ENCODE measurements around the gene SIRT6.
"Not testable (repeated sequence)": the region's sequence is repeated elsewhere in the genome, so short reads cannot be mapped to it uniquely, and the experiment has no call there.

The SIRT6 gene

DNA sequence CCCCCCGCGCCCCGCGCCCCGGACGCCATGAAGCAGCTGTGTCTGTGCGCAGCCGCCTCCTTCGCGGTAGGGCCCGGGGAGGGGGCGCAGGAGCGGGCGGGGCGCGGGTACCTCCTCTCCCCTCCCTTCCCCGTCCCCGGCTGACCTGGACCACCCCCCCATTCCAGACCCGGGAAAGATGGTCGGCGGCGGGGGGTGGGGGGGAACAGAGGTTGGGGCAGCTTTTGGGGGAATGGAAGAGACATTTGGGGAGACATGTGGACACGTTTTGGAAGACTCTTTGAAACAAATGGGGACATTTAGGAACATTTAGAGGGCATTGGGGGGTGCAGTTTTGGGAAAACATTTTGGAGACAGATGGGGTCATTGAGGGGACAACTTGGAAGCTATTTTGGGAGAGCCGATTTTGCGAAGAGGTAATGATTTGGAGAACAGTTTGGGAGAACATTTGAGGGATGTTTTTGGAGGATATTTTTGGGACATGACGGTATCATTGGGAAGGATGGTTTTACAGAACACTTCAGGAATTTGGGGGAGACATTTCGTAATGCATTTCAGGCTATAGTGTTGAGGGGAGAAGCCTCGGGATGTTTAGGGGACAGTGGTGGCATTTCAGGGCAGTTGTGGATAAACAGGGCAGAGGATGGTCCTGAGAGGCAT is 16.2 kb upstream of the SIRT6 start:
- no peak overlapping the region for H3K4me3 ChIP-seq (ENCODE audit: extremely low read depth, insufficient read depth, low read length, poor library complexity, severe bottlenecking)
- WGBS, 2 experiments (ENCODE audit: insufficient coverage in 2 of 2) = 22 to 51% methylated on average over 6 to 13 of the region's 28 CpGs

DNA sequence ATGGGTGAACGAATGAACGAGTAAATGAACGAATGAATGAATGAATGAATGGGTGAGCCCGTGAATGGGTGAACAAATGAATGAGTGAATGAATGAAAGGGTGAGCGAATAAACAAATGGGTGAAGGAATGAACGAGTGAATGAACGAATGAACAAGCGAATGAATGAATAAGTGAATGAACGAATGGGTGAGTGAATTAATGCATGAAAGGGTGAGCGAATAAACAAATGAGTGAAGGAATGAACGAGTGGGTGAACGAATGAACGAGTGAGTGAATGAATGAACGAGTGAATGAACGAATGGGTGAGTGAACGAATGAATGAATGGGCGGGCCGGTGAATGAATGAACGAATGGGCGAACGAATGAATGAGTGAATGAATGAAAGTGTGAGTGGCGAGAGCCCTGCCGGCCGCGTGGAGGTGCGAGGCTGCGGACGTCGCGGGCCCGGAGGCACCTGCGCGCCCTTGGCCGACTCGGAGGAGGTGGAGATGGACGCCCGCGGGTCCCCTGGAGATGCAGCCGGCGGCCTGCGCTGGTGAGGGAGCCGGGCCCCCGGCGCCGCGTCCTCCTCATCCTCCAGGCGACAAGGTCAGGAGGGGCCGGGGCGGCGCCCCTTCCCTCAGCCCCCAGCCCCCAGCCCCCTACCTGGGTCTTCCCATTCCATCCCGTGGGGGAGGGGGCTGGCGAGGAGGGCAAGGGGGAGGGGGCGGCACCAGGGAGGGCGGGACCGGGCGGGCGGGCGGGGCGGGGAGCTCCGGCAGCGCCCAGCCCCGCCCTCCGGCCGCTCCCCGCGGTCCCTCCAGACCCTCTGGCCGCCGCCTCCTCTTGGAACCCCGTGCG is 15.5 kb upstream of the SIRT6 start:
- no peak overlapping the region for H3K27ac ChIP-seq (ENCODE audit: low read depth, low read length, severe bottlenecking)
- no peaks in the 10 kb centered on the region for H3K4me1 ChIP-seq (ENCODE audit: control insufficient read depth, insufficient read depth, low read length, poor library complexity, severe bottlenecking)
- H3K9me3 ChIP-seq (ENCODE audit: control insufficient read depth, low read length) = no peaks in the 10 kb centered on the region
- H3K36me3 ChIP-seq (ENCODE audit: control insufficient read depth, insufficient read depth, low read length) = no peaks in the 10 kb centered on the region
- peak overlapping the region; percentile 5 for H3K4me3 ChIP-seq (ENCODE audit: extremely low read depth, insufficient read depth, low read length, poor library complexity, severe bottlenecking)
- 24 to 26% methylated on average over 37 to 46 of the region's 70 CpGs for WGBS, 2 experiments (ENCODE audit: insufficient coverage in 2 of 2)

More for the DNA sequence above, 16.2 kb upstream of the SIRT6 start:
- H3K9me3 ChIP-seq (ENCODE audit: control insufficient read depth, low read length) = no peaks in the 10 kb centered on the region
- H3K27ac ChIP-seq (ENCODE audit: low read depth, low read length, severe bottlenecking) = no peak overlapping the region
- H3K36me3 ChIP-seq (ENCODE audit: control insufficient read depth, insufficient read depth, low read length) = no peaks in the 10 kb centered on the region
- H3K4me1 ChIP-seq (ENCODE audit: control insufficient read depth, insufficient read depth, low read length, poor library complexity, severe bottlenecking) = no peaks in the 10 kb centered on the region

DNA sequence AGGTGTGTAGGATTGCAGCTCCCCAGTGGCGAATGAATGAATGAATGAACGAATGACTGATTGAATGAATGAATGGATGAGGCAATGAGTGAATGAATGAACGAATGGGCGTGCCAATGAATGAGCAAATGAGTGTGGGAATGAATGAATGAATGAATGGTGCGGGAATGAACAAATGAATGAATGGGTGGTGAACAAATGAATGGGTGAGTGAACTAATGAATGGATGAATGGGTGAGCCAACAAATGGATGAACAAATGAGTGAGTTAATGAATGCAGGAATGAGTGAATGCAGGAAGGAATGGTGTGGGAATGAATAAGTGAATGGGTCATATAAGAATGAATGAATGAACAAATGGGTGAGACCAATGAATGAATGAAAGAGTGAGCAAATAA is 14.9 kb upstream of the SIRT6 start:
- 84 to 85% methylated on average over 5 of the region's 5 CpGs for WGBS, 2 experiments (ENCODE audit: insufficient coverage in 2 of 2)
- H3K9me3 ChIP-seq (ENCODE audit: control insufficient read depth, low read length) = no peaks in the 10 kb centered on the region
- no peak overlapping the region for H3K4me3 ChIP-seq (ENCODE audit: extremely low read depth, insufficient read depth, low read length, poor library complexity, severe bottlenecking)
- H3K36me3 ChIP-seq (ENCODE audit: control insufficient read depth, insufficient read depth, low read length) = no peaks in the 10 kb centered on the region
- no peaks in the 10 kb centered on the region for H3K4me1 ChIP-seq (ENCODE audit: control insufficient read depth, insufficient read depth, low read length, poor library complexity, severe bottlenecking)
- H3K27ac ChIP-seq (ENCODE audit: low read depth, low read length, severe bottlenecking) = no peak overlapping the region

DNA sequence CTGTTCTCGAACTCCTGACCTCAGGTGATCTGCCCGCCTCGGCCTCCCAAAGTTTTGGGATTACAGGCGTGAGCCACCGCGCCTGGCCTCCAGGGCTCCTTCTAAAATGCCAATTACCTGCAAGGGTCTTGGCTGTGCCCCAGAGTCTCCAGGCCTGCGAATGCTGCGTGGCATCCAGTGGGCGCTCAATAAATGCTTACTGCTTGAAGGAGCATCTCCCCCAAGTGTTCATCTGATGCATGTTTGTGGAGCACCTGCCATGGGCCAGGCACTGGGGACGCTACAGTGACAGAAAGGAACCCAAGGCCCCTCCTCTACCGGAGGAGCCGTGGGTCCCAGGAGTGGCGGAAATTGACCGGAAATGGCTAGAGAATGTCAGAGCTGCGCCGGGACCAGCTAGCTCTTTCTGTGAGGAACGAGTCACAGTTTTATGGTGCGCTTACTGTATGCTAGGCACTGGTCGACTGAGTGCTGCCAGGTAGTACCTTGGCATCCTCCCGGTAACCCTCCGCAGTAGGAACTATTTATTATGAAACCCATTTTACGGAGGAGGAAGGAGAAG is 14.3 kb upstream of the SIRT6 start:
- Histone ChIP-seq H3K4me3 (ENCODE audit: extremely low read depth, insufficient read depth, low read length, poor library complexity, severe bottlenecking) (no peak overlapping the region), H3K9me3 (ENCODE audit: control insufficient read depth, low read length) (no peaks in the 10 kb centered on the region), H3K27ac (ENCODE audit: low read depth, low read length, severe bottlenecking) (no peak overlapping the region), H3K36me3 (ENCODE audit: control insufficient read depth, insufficient read depth, low read length) (no peaks in the 10 kb centered on the region), H3K4me1 (ENCODE audit: control insufficient read depth, insufficient read depth, low read length, poor library complexity, severe bottlenecking) (no peaks in the 10 kb centered on the region)
- 83 to 86% methylated on average over 22 of the region's 22 CpGs for WGBS, 2 experiments (ENCODE audit: insufficient coverage in 2 of 2)

DNA sequence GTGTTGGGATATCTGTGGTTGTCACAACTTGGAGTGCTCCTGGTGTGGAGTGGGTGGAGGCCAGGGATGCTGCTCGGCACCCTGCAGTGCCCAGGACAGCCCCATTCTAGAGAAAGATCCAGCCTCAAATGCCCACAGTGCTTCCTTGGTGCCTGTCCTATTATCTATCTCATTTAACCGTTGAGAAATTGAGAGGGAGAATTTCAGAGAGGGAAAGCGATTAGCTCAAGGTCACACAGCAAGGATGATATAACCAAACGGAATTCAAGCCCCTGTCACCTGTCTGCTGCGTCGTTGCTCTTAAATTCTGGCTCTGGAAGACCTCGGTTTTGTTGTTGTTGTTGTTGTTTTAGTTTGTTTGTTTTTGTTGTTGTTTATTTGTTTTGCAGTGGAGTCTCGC is 13.6 kb upstream of the SIRT6 start:
- no peak overlapping the region for H3K4me3 ChIP-seq (ENCODE audit: extremely low read depth, insufficient read depth, low read length, poor library complexity, severe bottlenecking)
- no peaks in the 10 kb centered on the region for H3K9me3 ChIP-seq (ENCODE audit: control insufficient read depth, low read length)
- H3K36me3 ChIP-seq (ENCODE audit: control insufficient read depth, insufficient read depth, low read length) = no peaks in the 10 kb centered on the region
- H3K27ac ChIP-seq (ENCODE audit: low read depth, low read length, severe bottlenecking) = no peak overlapping the region
- no peaks in the 10 kb centered on the region for H3K4me1 ChIP-seq (ENCODE audit: control insufficient read depth, insufficient read depth, low read length, poor library complexity, severe bottlenecking)
- 69 to 77% methylated on average over 4 to 5 of the region's 8 CpGs for WGBS, 2 experiments (ENCODE audit: insufficient coverage in 2 of 2)

DNA sequence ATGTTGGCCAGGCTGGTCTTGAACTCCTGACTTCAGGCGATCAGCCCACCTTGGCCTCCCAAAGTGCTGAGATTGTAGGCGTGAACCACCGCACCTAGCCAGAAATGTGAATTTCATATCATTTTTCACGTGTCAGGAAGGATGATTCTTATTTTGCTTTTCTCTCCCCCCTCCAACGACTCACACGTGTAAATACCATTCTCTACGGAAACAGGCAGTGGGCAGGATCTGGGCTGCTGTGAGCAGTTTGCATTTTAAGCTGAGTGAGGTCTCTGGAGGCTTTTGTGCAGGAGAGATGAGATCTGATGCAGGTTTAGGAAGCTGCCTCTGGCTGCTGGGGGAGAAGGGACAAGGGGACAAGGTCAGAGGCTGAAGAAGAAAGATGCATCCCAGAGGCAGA is 12.0 kb upstream of the SIRT6 start:
- Histone ChIP-seq H3K4me3 (ENCODE audit: extremely low read depth, insufficient read depth, low read length, poor library complexity, severe bottlenecking) (no peak overlapping the region), H3K27ac (ENCODE audit: low read depth, low read length, severe bottlenecking) (no peak overlapping the region), H3K9me3 (ENCODE audit: control insufficient read depth, low read length) (no peaks in the 10 kb centered on the region), H3K4me1 (ENCODE audit: control insufficient read depth, insufficient read depth, low read length, poor library complexity, severe bottlenecking) (no peaks in the 10 kb centered on the region), H3K36me3 (ENCODE audit: control insufficient read depth, insufficient read depth, low read length) (no peaks in the 10 kb centered on the region)
- WGBS, 2 experiments (ENCODE audit: insufficient coverage in 2 of 2) = 64 to 100% methylated on average over 1 to 6 of the region's 7 CpGs

DNA sequence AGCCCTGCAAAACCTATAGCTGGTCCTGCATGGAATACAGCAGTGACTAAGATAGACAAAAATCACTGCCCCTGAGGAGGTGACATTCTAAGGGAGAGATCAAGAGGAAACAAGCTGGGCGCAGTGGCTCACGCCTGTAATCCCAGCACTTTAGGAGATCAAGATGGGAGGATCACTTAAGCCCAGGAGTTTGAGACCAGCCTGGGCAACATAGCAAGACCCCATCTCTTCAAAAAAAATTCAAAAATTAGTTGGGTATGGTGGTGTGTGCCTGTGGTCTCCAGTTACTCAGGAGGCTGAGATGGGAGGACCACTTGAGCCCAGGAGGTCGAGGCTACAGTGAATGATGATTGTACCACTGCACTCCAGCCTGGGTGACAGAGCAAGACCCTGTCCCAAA is 10.2 kb upstream of the SIRT6 start:
- H3K36me3 ChIP-seq (ENCODE audit: control insufficient read depth, insufficient read depth, low read length); H3K9me3 ChIP-seq (ENCODE audit: control insufficient read depth, low read length); H3K4me1 ChIP-seq (ENCODE audit: control insufficient read depth, insufficient read depth, low read length, poor library complexity, severe bottlenecking); H3K4me3 ChIP-seq (ENCODE audit: extremely low read depth, insufficient read depth, low read length, poor library complexity, severe bottlenecking); H3K27ac ChIP-seq (ENCODE audit: low read depth, low read length, severe bottlenecking): not testable (repeated sequence)
- 60% methylated on average over 1 of the region's 3 CpGs; no CpG with 5 or more reads in 1 of the 2 experiments for WGBS, 2 experiments (ENCODE audit: insufficient coverage in 2 of 2)

DNA sequence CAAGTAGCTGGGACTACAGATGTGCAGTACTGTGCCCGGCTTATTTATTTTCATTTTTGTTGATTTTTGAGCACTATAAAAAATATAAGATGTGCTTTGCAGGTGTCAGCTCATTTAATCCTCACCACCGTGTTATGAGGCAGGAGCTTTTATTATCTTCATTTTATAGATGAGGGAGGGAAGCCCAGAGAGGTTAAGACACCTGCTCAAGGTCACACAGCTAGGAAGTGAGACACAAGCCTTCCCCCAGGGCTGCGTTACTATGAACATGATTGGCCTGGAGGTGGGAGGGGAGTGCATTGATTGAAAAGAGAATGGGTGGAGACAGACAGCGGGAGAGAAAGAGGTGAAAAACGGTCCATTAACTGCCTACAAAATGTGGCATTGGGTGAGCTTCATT is 7.3 kb upstream of the SIRT6 start:
- Histone ChIP-seq H3K9me3 (ENCODE audit: control insufficient read depth, low read length) (no peaks in the 10 kb centered on the region), H3K4me3 (ENCODE audit: extremely low read depth, insufficient read depth, low read length, poor library complexity, severe bottlenecking) (no peak overlapping the region), H3K4me1 (ENCODE audit: control insufficient read depth, insufficient read depth, low read length, poor library complexity, severe bottlenecking) (no peaks in the 10 kb centered on the region), H3K27ac (ENCODE audit: low read depth, low read length, severe bottlenecking) (no peak overlapping the region), H3K36me3 (ENCODE audit: control insufficient read depth, insufficient read depth, low read length) (no peaks in the 10 kb centered on the region)
- 81 to 90% methylated on average over 2 to 3 of the region's 5 CpGs for WGBS, 2 experiments (ENCODE audit: insufficient coverage in 2 of 2)

DNA sequence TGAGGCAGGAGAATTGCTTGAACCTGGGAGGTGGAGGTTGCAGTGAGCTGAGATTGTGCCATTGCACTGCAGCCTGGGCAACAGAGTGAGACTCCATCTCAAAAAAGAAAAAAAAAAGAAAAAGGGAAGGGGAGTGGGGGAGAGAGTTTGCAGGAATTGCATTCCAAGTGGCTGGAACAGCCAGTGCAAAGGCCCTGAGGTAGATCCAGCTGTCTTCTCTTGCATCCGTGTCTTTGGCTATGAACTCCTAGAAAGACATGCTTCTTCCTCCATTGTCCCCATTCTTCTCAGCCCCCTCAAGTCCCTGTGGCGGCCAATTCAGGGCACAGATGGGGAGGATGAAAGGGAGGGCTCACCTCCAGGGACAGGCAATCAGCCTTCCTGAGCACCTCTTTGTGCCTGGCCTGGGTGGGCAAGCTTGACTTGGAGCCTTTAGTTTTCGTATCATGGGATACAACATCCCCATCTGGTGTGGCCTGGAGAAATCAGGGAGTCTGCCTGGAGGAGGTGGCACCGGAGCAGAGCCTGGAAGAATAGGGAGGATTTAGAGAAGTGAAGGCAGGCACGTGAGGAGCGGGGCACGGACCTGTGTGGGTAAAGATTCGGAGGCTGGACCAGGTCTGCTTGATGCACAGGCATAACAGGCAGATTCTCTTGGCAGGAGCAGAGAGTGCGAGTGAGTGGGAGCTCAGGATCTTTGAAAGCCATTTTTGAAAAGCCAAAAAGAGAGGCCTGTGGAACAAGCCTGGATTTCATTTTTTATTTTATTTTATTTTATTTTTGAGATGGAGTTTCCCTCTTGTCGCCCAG is 5.2 kb upstream of the SIRT6 start:
- Histone ChIP-seq H3K4me3 (ENCODE audit: extremely low read depth, insufficient read depth, low read length, poor library complexity, severe bottlenecking) (no peak overlapping the region), H3K4me1 (ENCODE audit: control insufficient read depth, insufficient read depth, low read length, poor library complexity, severe bottlenecking) (no peaks in the 10 kb centered on the region), H3K27ac (ENCODE audit: low read depth, low read length, severe bottlenecking) (no peak overlapping the region), H3K9me3 (ENCODE audit: control insufficient read depth, low read length) (no peaks in the 10 kb centered on the region), H3K36me3 (ENCODE audit: control insufficient read depth, insufficient read depth, low read length) (no peaks in the 10 kb centered on the region)
- 94 to 97% methylated on average over 8 to 9 of the region's 10 CpGs for WGBS, 2 experiments (ENCODE audit: insufficient coverage in 2 of 2)

DNA sequence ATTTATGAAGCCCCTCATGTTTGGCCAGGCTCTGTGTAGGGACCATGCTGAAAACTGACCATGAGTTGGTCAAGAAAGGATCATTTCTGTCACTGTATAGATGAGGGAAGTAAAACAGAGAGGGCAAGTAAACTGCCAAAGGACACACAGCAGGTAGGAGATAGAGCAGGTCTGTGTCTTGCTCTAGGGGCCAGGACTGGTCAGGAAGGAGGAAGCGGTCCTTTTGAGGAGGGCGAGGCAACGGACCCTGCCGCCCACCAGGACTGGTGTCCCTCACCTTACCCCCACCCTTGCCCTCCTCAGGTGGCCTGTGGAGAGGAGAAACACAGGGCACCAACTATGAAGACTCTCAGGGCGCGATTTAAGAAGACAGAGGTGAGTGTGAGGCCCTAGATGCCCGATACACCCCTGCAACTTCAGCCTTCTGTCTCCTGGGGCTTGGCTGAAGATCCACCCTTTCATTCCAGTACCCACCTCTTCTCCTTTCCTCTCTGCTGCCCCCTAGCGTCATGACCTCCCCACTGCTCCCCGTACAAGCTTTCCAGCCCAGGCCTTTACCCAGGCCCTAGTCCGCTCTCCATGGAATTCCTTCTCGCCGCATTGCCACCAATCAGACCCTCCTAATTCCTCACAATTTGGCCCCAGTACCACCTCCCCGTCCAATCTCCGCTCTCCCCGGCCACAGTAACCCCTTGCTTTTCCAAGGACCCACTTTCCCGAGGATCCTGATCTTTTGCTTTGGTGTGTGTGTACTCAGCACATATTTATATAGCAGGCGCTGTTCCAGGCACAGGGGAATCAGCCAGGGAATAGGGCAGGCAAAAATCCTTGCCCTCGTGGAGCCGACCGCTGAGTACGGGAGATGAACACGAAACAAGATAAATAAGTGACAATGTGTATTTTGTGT is 4.0 kb upstream of the SIRT6 start:
- H3K4me1 ChIP-seq (ENCODE audit: control insufficient read depth, insufficient read depth, low read length, poor library complexity, severe bottlenecking) = no peaks in the 10 kb centered on the region
- WGBS, 2 experiments (ENCODE audit: insufficient coverage in 2 of 2) = 36% methylated on average over 14 to 15 of the region's 22 CpGs
- H3K27ac ChIP-seq (ENCODE audit: low read depth, low read length, severe bottlenecking) = no peak overlapping the region
- H3K4me3 ChIP-seq (ENCODE audit: extremely low read depth, insufficient read depth, low read length, poor library complexity, severe bottlenecking) = no peak overlapping the region
- H3K9me3 ChIP-seq (ENCODE audit: control insufficient read depth, low read length) = no peaks in the 10 kb centered on the region
- H3K36me3 ChIP-seq (ENCODE audit: control insufficient read depth, insufficient read depth, low read length) = no peaks in the 10 kb centered on the region

Measured in mesodermal cell (in vitro differentiated cells).